ENCODE data around the gene THSD4. TPM values are rescaled to one million over a fixed set of nuclear protein-coding genes. Genes with fewer than 3 reads are reported as not detected.

The THSD4 gene
- total RNA-seq, 1 donor from 2014 or later: 116 TPM

GRCh38 chr15:71626596-71627088, 511.4 kb downstream of the THSD4 start:
- no peak for DNase-seq (ENCODE audit: low spot score)
- intact Hi-C loops (cut with DNase I): no loop called here

- no peak for DNase-seq (ENCODE audit: low spot score)
- intact Hi-C loops (cut with DNase I): no loop called here
Measured at GRCh38 chr15:71627188-71627587, 511.9 kb downstream of the THSD4 start.

- intact Hi-C loops (cut with DNase I): no loop called here
- DNase-seq (ENCODE audit: low spot score): no peak
Measured at GRCh38 chr15:71627604-71628003, 512.3 kb downstream of the THSD4 start.

GRCh38 chr15:71628988-71629770, 513.9 kb downstream of the THSD4 start:
- intact Hi-C loops (cut with DNase I): no loop called here
- DNase-seq (ENCODE audit: low spot score): no peak

DNA sequence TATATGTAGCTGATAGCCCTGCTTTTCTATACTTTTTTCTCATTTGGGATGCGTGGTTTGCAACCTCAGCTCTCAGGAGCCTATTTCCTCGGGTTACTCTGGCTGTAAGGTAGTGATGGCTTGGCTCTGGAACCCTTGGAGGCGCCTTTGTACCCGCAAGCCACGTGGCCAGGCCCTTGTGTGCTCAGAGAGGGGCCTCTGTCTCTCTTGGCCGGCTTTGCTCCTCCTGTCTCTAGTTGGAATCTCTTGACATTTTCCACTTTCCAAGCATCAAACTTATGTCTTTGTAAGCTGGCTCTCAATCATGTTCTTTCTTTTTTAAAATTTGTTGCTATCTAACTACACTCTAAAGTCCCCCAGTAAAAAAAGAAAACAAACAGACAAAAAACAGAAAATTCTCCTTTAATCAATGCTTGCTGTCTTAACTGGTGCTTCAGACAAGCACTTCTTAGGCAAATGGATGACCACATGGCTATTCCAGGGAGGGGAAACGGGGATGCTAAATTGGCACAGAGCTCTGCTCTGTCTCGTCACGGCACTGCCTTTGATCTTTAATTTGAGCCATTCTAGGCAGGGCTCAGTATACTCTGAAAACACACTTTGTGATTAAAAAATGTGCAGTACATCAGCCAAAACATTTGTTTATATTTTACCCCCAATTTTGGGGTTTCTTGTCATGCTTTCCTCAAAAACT, 514.7 kb downstream of the THSD4 start:
- intact Hi-C loops (cut with DNase I): no loop called here
- DNase-seq (ENCODE audit: low spot score): no peak

GRCh38 chr15:71630475-71630809, 515.2 kb downstream of the THSD4 start:
- intact Hi-C loops (cut with DNase I): no loop called here
- DNase-seq (ENCODE audit: low spot score): no peak

- DNase-seq (ENCODE audit: low spot score): no peak
- intact Hi-C loops (cut with DNase I): no loop called here
Measured at GRCh38 chr15:71632576-71633195, 517.4 kb downstream of the THSD4 start.

DNA sequence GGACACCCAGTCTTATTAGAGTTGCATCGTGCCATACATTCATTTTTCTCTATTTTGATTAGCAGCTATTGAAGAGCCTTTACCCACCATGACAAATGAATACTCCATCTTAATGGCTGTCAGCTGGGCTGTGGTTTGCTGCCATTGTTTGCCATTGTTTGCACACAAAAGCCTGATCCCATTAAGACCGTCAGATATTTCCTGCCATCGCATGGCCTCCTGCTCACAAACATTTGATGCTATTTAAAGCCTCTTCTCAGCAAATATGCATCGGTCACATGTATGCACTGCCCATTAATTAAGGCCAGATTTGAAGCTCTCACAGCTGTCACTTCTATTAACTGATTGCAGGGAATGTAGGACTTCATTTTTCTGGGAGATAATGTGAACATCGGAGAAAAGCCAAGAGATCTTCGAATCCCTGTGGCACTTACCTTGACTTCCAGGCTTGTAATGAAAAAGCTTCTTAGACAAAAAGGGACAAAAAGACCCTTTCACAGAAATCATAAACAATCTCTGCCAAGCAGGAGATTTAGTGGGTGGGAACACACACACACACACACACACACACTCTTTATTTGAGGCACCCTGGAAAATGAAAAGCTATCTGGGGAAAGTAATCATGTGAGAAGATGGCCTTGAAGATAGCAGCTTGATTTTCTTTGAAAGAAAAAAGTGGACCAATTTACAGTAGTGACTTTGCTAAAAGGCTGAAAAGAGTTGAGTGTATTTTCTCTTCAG, 519.7 kb downstream of the THSD4 start:
- intact Hi-C loops (cut with DNase I): no loop called here
- DNase-seq (ENCODE audit: low spot score): no peak

DNA sequence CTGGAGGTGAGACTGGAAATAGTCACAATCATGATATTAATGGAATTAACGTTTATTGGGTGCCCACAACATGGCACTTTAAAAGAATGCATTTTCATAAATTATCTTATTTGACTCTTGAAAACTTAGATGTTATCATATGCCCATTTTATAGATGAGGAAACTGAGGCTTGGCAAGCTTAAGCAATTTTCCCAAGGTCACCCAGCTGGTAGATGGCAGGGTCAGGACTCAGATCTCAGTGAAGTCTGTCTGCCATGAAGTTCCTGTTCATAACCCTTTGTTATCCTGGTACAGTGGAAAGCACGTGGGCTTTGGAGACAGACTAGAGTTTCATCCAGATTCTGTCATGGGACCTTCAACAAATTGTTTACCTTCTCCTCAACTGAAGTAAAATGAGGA, 520.5 kb downstream of the THSD4 start:
- intact Hi-C loops (cut with DNase I): no loop called here
- DNase-seq (ENCODE audit: low spot score): no peak

GRCh38 chr15:71638876-71639275, 523.6 kb downstream of the THSD4 start:
- intact Hi-C loops (cut with DNase I): no loop called here
- DNase-seq (ENCODE audit: low spot score): no peak

GRCh38 chr15:71639471-71639870, 524.2 kb downstream of the THSD4 start:
- intact Hi-C loops (cut with DNase I): no loop called here
- no peak for DNase-seq (ENCODE audit: low spot score)

GRCh38 chr15:71643918-71644317, 528.6 kb downstream of the THSD4 start:
- intact Hi-C loops (cut with DNase I): no loop called here
- no peak for DNase-seq (ENCODE audit: low spot score)

DNA sequence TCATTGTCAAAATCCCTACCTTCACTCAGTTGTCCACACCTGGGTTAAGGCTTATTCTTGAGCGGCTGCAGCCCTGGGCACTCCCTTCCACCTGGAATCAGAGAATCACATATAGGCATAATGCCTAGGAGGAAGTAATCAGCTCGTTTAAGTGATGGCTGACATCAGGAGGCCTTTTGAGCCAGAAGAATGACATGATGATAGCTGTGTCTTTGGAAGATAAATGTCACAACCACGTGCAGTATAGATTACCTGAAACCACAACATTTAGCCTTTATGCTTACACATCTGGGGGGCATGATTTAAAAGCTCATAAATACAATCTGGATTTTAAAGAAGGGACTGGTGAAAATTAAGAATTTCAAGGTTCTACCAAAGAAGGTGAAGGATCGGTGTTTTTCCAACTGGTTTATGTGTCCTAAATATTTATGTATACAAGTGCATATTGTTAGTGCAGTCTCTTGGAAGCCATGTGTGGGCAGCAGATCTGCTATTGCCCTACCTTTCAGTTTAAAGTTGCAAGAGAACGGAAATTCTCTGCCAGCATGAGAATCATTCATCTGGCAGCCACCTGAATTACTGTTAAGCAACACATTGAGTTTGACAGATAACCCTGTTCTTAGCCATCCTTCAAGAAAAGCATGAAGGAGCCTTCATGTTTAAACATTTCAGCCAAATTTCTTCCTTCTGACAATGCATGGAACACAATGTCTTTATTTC, 531.7 kb downstream of the THSD4 start:
- intact Hi-C loops (cut with DNase I): no loop called here
- no peak for DNase-seq (ENCODE audit: low spot score)

GRCh38 chr15:71647487-71647808, 532.2 kb downstream of the THSD4 start:
- intact Hi-C loops (cut with DNase I): no loop called here
- no peak for DNase-seq (ENCODE audit: low spot score)

DNA sequence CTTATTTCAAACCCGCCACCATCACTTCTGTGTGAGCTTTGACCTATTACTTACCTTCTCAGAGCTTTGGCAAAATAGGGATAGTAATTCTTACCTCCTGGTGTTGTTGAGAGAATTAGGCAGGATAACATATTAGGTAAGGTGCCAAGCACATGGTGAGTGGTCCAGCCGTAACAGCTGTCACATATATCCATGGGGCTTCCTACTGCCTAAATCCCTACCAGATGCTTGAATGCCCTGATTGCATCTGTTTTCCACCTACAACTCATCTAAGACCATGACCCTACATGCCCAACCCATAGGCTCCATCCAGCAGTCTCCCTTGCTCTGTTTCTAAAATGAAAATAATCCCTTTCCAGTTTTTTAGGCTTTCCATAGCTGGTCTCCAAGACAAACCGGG, 532.8 kb downstream of the THSD4 start:
- intact Hi-C loops (cut with DNase I): no loop called here
- DNase-seq (ENCODE audit: low spot score): no peak

DNA sequence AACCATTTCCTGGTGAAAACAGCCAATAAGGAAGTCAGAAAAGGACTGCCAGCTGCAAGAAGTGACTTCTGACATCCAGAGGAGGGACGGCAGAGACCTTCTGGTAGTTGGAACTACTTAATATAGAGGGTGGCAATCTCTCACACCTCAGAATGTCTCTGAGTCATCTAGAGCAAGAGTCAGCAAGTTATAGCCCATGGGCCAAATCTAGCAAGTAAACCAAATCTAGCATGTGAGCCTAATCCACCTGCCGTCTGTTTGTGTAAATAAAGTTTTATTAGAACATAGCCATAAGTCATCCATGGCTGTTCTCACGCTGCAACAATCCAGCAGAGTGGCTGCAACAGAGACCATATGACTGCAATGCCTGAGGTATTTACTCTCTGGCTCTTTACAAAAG, 534.6 kb downstream of the THSD4 start:
- DNase-seq (ENCODE audit: low spot score): no peak
- intact Hi-C loops (cut with DNase I): loop anchor here (5.0 kb wide), 2 partner anchors 82 to 203 kb away; no protein-coding TSS in a partner anchor

GRCh38 chr15:71650603-71651002, 535.3 kb downstream of the THSD4 start:
- no peak for DNase-seq (ENCODE audit: low spot score)
- intact Hi-C loops (cut with DNase I): loop anchor here (5.0 kb wide), 2 partner anchors 82 to 203 kb away; no protein-coding TSS in a partner anchor

DNA sequence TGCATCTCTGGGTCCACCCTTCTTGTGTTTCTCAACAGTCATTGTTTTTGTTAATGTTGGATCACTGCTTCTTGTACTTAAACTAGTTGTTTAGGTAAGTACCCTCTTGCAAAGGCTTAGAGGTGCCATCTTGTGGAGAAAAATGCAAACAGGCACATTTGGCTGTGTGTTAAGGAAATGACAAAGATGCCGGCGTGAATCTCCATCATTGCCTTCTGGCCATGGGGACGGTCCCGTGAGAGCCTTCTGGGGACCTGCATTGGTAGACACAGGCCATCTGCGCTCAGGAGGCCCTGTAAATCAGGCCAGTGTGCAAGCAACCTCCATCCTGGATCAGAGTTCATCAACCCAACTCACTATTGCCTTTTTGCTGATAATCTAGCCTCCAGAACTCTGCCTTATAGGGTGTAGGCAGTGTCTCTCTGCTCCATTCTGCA, 536.5 kb downstream of the THSD4 start:
- intact Hi-C loops (cut with DNase I): loop anchor here (5.0 kb wide), 2 partner anchors 81 to 204 kb away; no protein-coding TSS in a partner anchor
- no peak for DNase-seq (ENCODE audit: low spot score)

DNA sequence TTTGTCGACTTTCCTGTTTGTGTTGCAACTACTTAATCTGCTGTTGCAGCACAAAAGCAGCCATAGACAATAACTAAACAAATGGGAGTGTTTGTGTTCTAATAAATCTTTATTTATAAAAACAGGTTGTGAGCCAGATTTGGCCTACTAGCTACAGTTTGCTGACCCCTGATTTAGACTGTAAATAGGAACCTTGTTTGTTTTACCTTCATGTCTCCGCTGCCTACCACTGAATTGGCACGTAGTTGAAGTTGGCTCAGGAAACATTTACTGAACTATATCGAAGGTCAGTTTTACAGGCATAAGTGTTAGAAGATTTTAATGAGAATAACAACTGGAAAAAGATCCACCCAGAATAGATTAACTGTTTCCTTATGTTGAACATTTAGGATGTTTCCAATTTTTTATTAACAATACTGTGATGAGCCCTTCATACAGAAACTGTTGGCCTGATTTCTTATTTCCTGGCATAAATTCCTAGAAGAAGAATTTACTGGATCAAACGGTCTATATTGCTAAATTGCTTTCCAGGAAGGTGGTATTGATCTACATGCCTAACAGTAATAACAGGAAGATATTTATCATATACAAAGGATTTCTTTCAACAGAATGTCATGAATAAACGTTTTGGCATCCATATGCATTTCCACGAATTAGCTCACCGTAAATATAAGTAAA, 538.9 kb downstream of the THSD4 start:
- intact Hi-C loops (cut with DNase I): loop anchor here (5.0 kb wide), 2 partner anchors 78 to 207 kb away; no protein-coding TSS in a partner anchor
- no peak for DNase-seq (ENCODE audit: low spot score)

Measured in cardiac septum (tissue), 1 donor.